Peyer's patch (tissue), 4 donors: ENCODE measurements around the gene ESR2.

Experiments
- CTCF ChIP-seq, 6 experiments: fragments of 450-650 bp in 4 of 6; fragments of 200-600 bp in 2 of 6; sonication (generic) in 1 of 6; IDR thresholded peaks; one replicate each; pipeline ENCODE4 v1.5.1; 2017 to 2019; ENCODE audit warnings: antibody characterized with exemption in 6 of 6, mild to moderate bottlenecking in 3 of 6, moderate library complexity in 1 of 6
- POLR2A ChIP-seq, 2 donors: fragments of 450-650 bp; IDR thresholded peaks; one replicate each; pipeline ENCODE4 v1.5.1; 2017; ENCODE audit warnings: antibody characterized with exemption in 2 of 2, mild to moderate bottlenecking in 2 of 2, moderate library complexity in 2 of 2

- TF ChIP-seq CTCF (IDR thresholded peaks at IDR 0.05) (no peak), POLR2A (IDR thresholded peaks at IDR 0.05) (no peak)
Observed at GRCh38 chr14:64203366-64204006, 90.7 kb downstream of the ESR2 start.
